C4-2B (cell line): ENCODE data around the gene TMCC1.
"Not testable (repeated sequence)": the region's sequence is repeated elsewhere in the genome, so short reads cannot be mapped to it uniquely, and the experiment has no call there.

Source experiments
- H3K27ac ChIP-seq: fragments of 450-650 bp; 2 replicates; pipeline ENCODE4 v1.5.1; 2017
- ZFX ChIP-seq: fragments of 450-650 bp; IDR thresholded peaks from 2 replicates; pipeline ENCODE4 v1.6.1; 2017
- TF ChIP-seq, protein P1 (sequence below): fragments of 450-650 bp; conservative IDR thresholded peaks from 2 replicates; pipeline ENCODE4 v1.5.1; 2017; ENCODE audit warnings: mild to moderate bottlenecking

TMCC1 gene

GRCh38 chr3:129835198-129835597 is 58.3 kb downstream of the TMCC1 start:
- no peak overlapping the region for H3K27ac ChIP-seq
- TF ChIP-seq ZFX, result no peak
- TF ChIP-seq, protein P1, sequence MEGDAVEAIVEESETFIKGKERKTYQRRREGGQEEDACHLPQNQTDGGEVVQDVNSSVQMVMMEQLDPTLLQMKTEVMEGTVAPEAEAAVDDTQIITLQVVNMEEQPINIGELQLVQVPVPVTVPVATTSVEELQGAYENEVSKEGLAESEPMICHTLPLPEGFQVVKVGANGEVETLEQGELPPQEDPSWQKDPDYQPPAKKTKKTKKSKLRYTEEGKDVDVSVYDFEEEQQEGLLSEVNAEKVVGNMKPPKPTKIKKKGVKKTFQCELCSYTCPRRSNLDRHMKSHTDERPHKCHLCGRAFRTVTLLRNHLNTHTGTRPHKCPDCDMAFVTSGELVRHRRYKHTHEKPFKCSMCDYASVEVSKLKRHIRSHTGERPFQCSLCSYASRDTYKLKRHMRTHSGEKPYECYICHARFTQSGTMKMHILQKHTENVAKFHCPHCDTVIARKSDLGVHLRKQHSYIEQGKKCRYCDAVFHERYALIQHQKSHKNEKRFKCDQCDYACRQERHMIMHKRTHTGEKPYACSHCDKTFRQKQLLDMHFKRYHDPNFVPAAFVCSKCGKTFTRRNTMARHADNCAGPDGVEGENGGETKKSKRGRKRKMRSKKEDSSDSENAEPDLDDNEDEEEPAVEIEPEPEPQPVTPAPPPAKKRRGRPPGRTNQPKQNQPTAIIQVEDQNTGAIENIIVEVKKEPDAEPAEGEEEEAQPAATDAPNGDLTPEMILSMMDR, result no peak

DNA sequence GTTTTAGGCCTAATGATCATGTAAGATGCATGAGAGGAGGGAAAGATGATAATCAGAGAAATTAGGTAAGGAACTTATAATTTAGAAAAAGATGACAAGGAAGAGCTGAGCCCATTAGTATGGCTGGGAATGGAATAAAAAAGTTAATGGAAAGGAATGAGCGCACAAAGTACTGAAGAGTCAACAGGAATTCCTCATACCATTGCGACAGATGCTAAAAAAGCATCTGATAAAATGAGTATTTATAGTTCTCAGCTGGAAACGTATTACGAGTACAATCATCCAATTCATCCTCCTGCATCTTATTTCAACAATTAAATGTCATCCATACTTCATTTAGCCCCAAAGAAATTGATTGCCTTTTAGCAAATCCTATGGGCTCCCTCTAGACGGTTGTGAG is 58.9 kb downstream of the TMCC1 start:
- TF ChIP-seq, protein P1, result no peak
- TF ChIP-seq ZFX, result no peak
- H3K27ac ChIP-seq, result no peak overlapping the region

DNA sequence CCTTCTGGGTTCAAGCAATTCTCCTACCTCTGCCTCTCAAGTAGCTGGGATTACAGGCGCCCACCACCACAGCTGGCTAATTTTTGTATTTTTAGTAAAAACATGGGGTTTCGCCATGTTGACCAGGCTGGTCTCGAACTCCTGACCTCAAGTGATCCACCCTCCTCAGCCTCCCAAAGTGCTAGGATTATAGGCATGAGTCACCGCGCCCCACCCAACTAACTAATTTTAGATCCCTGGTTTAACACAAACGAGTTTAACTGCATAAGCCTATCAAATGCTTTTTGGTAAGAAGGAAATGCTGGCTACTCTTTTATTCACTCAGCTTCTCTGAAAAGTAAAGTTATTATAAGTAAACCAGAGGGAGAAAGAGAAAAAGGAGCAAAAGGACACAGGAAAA is 61.6 kb downstream of the TMCC1 start:
- H3K27ac ChIP-seq, result not testable (repeated sequence)

- H3K27ac ChIP-seq, result no peak overlapping the region
- TF ChIP-seq ZFX, result no peak
- TF ChIP-seq, protein P1, result no peak
Measured at GRCh38 chr3:129831503-129831902, 62.0 kb downstream of the TMCC1 start.

DNA sequence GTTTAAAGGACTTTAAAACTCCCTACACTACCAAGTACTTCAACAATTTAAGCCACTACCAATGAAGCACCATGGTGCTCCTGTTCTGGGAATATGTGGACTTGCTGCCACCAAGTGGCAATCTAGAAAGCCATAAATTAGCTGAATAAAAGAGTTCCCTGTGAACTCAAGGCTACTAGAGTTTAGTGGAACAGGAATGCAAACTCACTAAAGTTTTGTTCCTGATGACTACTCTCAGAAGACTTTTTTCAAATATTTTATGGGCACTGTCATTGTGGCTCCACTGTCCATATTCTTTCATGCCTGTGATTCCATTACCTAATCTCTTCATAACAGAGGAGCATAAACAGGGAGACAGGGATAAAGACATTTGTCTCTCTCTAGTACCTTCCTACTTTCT is 63.9 kb downstream of the TMCC1 start:
- no peak for TF ChIP-seq ZFX
- TF ChIP-seq, protein P1, result peak; percentile 86
- H3K27ac ChIP-seq, result no peak overlapping the region

- TF ChIP-seq ZFX, result no peak
- TF ChIP-seq, protein P1, result no peak
- H3K27ac ChIP-seq, result no peak overlapping the region
Measured at GRCh38 chr3:129827765-129828164, 65.7 kb downstream of the TMCC1 start.

DNA sequence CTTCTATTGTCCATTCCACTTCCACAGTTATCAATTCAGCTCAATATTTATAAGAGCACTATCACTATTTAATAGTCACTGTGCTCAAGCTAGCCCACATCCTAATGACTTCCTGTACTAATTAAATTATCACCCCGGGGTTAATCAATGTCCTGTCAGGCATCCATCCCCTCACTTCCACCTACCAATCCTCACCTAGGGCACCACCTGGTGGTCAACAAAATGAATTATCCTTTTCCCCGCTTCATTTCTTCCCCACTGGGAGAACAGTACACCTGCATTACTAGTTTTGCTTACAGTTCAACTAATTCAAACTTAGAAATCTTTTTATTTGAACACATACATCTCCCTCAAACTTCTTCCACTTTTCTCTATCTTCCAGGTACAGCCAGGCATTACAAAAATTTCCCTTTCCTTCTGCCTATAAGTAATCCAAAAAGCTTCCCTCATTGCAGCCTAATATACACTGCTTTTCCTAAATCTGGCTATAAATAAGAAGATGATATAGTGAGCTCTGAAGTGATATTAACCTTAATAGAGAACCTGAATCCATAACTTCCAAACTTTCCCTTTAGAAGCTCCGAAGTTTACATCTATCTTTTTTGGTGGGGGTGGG is 68.5 kb downstream of the TMCC1 start:
- TF ChIP-seq ZFX, result no peak
- TF ChIP-seq, protein P1, result peak; percentile 93

DNA sequence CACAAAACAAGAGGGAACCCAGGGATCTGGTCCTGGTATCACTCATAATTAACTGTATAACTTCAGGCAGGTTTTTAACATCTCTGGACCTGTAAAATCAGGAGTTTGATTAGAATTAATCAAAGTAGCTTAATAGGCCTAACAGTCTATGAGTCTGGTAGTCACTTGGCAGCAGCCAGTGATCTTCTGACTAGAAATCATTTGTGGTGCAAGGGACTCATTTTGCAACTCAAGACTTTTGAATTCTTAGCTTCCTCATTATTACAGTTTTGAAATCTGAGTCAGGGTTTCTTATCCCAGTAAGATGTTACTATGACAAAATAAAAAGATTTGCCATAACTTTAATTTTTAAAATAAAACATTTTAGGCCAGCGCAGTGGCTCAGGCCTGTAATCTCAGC is 70.8 kb downstream of the TMCC1 start:
- H3K27ac ChIP-seq, result no peak overlapping the region
- TF ChIP-seq ZFX, result no peak
- TF ChIP-seq, protein P1, result no peak

More for the DNA sequence above, 68.5 kb downstream of the TMCC1 start:
- no peak overlapping the region for H3K27ac ChIP-seq
